Keratinocyte (primary cell): Measurements from ENCODE around the gene HMGCS2.

Experiments used
- EZH2 ChIP-seq: IDR thresholded peaks from one replicate; pipeline ENCODE4 v1.6.1; 2012; ENCODE audit warnings: inconsistent platforms, mild to moderate bottlenecking, low read length, moderate library complexity
- TF ChIP-seq, protein P1 (sequence below), 3 experiments: IDR thresholded peaks in 1 of 3; conservative IDR thresholded peaks in 1 of 3; optimal IDR thresholded peaks in 1 of 3; 2 replicates in 2 of 3; 3 replicates in 1 of 3; pipeline versions ENCODE3 to v1.5.1; 2011; ENCODE audit warnings: low read length in 3 of 3, mild to moderate bottlenecking in 3 of 3, moderate library complexity in 2 of 3, control low read depth in 1 of 3, inconsistent platforms in 1 of 3; ENCODE audit not compliant: insufficient read depth in 2 of 3; ENCODE audit errors: extremely low read depth in 1 of 3

DNA sequence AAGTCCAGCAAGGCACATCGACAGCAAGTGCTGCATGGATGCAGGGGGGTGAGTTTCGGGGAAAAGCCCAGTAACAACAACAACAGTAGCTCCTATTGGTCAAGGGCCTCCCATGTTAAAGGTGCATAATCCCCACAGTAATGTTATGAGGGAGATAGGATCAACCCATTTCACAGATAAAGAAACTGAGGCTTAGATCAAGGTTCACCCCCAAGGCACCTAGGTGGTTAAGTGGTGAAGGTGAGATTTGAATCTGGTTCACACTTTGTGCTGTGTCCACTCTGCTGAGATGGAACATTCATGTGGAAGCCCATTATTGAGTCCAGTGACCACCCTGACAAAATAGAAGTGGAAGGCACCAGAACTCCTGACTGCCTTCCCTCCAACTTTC, 32.1 kb downstream of the HMGCS2 start:
- TF ChIP-seq, protein P1, sequence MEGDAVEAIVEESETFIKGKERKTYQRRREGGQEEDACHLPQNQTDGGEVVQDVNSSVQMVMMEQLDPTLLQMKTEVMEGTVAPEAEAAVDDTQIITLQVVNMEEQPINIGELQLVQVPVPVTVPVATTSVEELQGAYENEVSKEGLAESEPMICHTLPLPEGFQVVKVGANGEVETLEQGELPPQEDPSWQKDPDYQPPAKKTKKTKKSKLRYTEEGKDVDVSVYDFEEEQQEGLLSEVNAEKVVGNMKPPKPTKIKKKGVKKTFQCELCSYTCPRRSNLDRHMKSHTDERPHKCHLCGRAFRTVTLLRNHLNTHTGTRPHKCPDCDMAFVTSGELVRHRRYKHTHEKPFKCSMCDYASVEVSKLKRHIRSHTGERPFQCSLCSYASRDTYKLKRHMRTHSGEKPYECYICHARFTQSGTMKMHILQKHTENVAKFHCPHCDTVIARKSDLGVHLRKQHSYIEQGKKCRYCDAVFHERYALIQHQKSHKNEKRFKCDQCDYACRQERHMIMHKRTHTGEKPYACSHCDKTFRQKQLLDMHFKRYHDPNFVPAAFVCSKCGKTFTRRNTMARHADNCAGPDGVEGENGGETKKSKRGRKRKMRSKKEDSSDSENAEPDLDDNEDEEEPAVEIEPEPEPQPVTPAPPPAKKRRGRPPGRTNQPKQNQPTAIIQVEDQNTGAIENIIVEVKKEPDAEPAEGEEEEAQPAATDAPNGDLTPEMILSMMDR (optimal IDR thresholded peaks at IDR 0.05 in 1 of 3, IDR thresholded peaks at IDR 0.05 in 1 of 3, conservative IDR thresholded peaks at IDR 0.05 in 1 of 3; ENCODE audit: extremely low read depth in 1 of 3, insufficient read depth in 2 of 3, low read length in 3 of 3): no peak
- no peak for TF ChIP-seq EZH2
